HepG2 (cell line): ENCODE results near the gene KLK7. TPM values are rescaled to one million over a fixed set of nuclear protein-coding genes. Genes with fewer than 3 reads are reported as not detected.

ENCODE experiments used
- ATAC-seq: fragments of 200-7000 bp; cut with Tn5 transposase; 3 replicates; pipeline ENCODE4 v1.9.1; 2020; ENCODE audit warnings: mild to moderate bottlenecking, moderate library complexity
- BruUV-seq: library from RNA; stranded (reverse); fragments of 400-500 nt; replicated peaks from 2 replicates; lab custom pipeline; 2021; lab: Mats Ljungman, UMichigan
- CTCF ChIA-PET: fragments of 300-600 bp; formaldehyde crosslinking; extraction: SDS; loops from one replicate; lab custom pipeline; 2021; ENCODE audit warnings: low total read pairs, inconsistent platforms, low intra/inter-chr PET ratio; lab: Yijun Ruan, JAX
- POLR2A ChIA-PET: fragments of 350-600 bp; sonication (Branson Sonifier 250); formaldehyde crosslinking; loops from one replicate; lab custom pipeline; 2020; ENCODE audit warnings: antibody characterized with exemption, inconsistent platforms; lab: Yijun Ruan, JAX
- DNase-seq: peaks from one replicate; pipeline ENCODE4 v3.0.0-alpha.2; 2015; ENCODE audit warnings: low spot score
- FAIRE-seq: peaks from 3 replicates; lab custom pipeline; 2011; peaks lifted over from hg19 to GRCh38; lab: Jason Lieb, UNC
- H2AFZ ChIP-seq: one replicate; pipeline ENCODE4 v1.6.1; 2011; ENCODE audit warnings: low read length, inconsistent platforms
- H3K27ac ChIP-seq: fragments of 300-600 bp; 3 replicates; pipeline ENCODE4 v1.8.0; 2011; ENCODE audit warnings: mixed run types, mild to moderate bottlenecking, mixed read lengths, low read length, inconsistent platforms; ENCODE audit not compliant: insufficient read depth; ENCODE audit errors: extremely low read length
- H3K27me3 ChIP-seq, 2 experiments: fragments of 200-600 bp in 1 of 2; 2 replicates in 1 of 2; 3 replicates in 1 of 2; pipeline versions ENCODE4 v1.6.0 to v1.8.0; 2011; ENCODE audit warnings: low read length in 2 of 2, mild to moderate bottlenecking in 2 of 2, moderate library complexity in 2 of 2, inconsistent platforms in 1 of 2; ENCODE audit not compliant: insufficient read depth in 2 of 2, control insufficient read depth in 1 of 2
- H3K36me3 ChIP-seq, 2 experiments: fragments of 200-600 bp in 1 of 2; replicated peaks in 1 of 2; 2 replicates in 1 of 2; 3 replicates in 1 of 2; pipeline versions ENCODE4 v1.5.1 to v1.8.0; 2011; ENCODE audit warnings: low read length in 2 of 2, inconsistent platforms in 1 of 2; ENCODE audit not compliant: insufficient read depth in 2 of 2, control insufficient read depth in 1 of 2
- H3K4me1 ChIP-seq: 2 replicates; pipeline ENCODE4 v1.5.1; 2012; ENCODE audit warnings: low read length, inconsistent platforms; ENCODE audit not compliant: insufficient read depth
- H3K4me2 ChIP-seq: 2 replicates; pipeline ENCODE4 v1.6.0; 2011; ENCODE audit warnings: low read depth, low read length, inconsistent platforms
- H3K4me3 ChIP-seq, 3 experiments: fragments of 200-600 bp in 1 of 3; sonication (generic), shearing (Covaris generic) in 1 of 3; replicated peaks in 1 of 3; 2 replicates each; pipeline ENCODE4 v1.5.1; 2011 to 2016; ENCODE audit warnings: low read length in 3 of 3, inconsistent platforms in 2 of 3, low read depth in 2 of 3, mild to moderate bottlenecking in 2 of 3, control low read depth in 1 of 3, mixed read lengths in 1 of 3; ENCODE audit not compliant: insufficient read depth in 1 of 3
- H3K79me2 ChIP-seq: one replicate; pipeline ENCODE4 v1.6.1; 2011; ENCODE audit warnings: low read length, inconsistent platforms; ENCODE audit not compliant: insufficient read depth
- H3K9ac ChIP-seq: 2 replicates; pipeline ENCODE4 v1.6.0; 2011; ENCODE audit warnings: mild to moderate bottlenecking, low read depth, low read length, inconsistent platforms; ENCODE audit not compliant: insufficient read depth
- H3K9me3 ChIP-seq: 2 replicates; pipeline ENCODE4 v1.5.1; 2012; ENCODE audit warnings: mild to moderate bottlenecking, low read length
- H4K20me1 ChIP-seq: 2 replicates; pipeline ENCODE4 v1.6.0; 2011; ENCODE audit warnings: inconsistent platforms, mild to moderate bottlenecking, low read length, moderate library complexity; ENCODE audit not compliant: insufficient read depth
- ATM ChIP-seq: fragments of 450-650 bp; IDR thresholded peaks from 2 replicates; pipeline ENCODE4 v1.7.1; 2017; ENCODE audit warnings: mild to moderate bottlenecking, borderline replicate concordance
- CBFB ChIP-seq: sonication (generic); formaldehyde crosslinking; IDR thresholded peaks from 2 replicates; pipeline ENCODE4 v1.4.0; 2020; ENCODE audit warnings: missing genetic modification reagents
- HCFC1 ChIP-seq: fragments of 150-350 bp; IDR thresholded peaks from 2 replicates; pipeline ENCODE4 v1.6.1; 2014; ENCODE audit warnings: low read depth, low read length
- NR0B2 ChIP-seq: sonication (generic); formaldehyde crosslinking; IDR thresholded peaks from 2 replicates; pipeline ENCODE4 v1.4.0; 2020; ENCODE audit warnings: mild to moderate bottlenecking, missing genetic modification reagents
- PBX3 ChIP-seq: sonication (generic); formaldehyde crosslinking; IDR thresholded peaks from 2 replicates; pipeline ENCODE4 v1.8.1; 2023; ENCODE audit warnings: missing genetic modification reagents, inconsistent platforms, borderline replicate concordance
- ZNF276 ChIP-seq: sonication (generic); formaldehyde crosslinking; IDR thresholded peaks from 2 replicates; pipeline ENCODE4 v1.4.0; 2020; ENCODE audit warnings: mild to moderate bottlenecking, low read depth, missing genetic modification reagents
- ZNF747 ChIP-seq: sonication (generic); formaldehyde crosslinking; IDR thresholded peaks from 2 replicates; pipeline ENCODE4 v1.8.1; 2023; ENCODE audit warnings: missing genetic modification reagents, mild to moderate bottlenecking, borderline replicate concordance
- WGBS: methylation state at CpG from one replicate; pipeline ENCODE4 v1.1.6; 2017; ENCODE audit warnings: low lambda C conversion rate; 5-methylcytosine and 5-hydroxymethylcytosine counted together
- in situ Hi-C: cut with HindIII; loops from 2 replicates; pipeline ENCODE4 v1.10.0; 2017; ENCODE audit warnings: low pct_unique_long_range_greater_than_20kb; ENCODE audit not compliant: extremely low pct_ligation_motif_present
- intact Hi-C: fragments of 100-400 bp; cut with micrococcal nuclease; formaldehyde crosslinking; loops from one replicate; pipeline ENCODE4 v1.10.0; 2022; ENCODE audit not compliant: unreplicated experiment
- polyA plus RNA-seq, 8 experiments: library from polyadenylated mRNA; depleted of rRNA in 3 of 8; stranded (reverse) in 7 of 8; unstranded in 1 of 8; fragments of >200 nt; fragmentation: Illumina TruSeq in 4 of 8; extraction: Trizol in 4 of 8; gene quantifications; 2 replicates each; pipeline versions ENCODE4 v1.2.1 to v1.2.3, GENCODE V29; 2011 to 2016; ENCODE audit warnings: low read depth in 4 of 8, missing spikeins in 1 of 8, mixed read lengths in 1 of 8; ENCODE audit not compliant: insufficient read depth in 1 of 8
- total RNA-seq, 5 experiments: library from RNA; depleted of rRNA; stranded (reverse); fragments of >200 nt; fragmentation: Illumina TruSeq; extraction: Trizol; gene quantifications; 2 replicates each; pipeline ENCODE4 v1.2.3, GENCODE V29; 2016; ENCODE audit warnings: low read depth in 1 of 5
- TF ChIP-seq, protein P1 (sequence below): IDR thresholded peaks from 2 replicates; pipeline ENCODE4 v1.6.1; 2016; ENCODE audit warnings: control low read depth
- TF ChIP-seq, protein P2 (sequence below): sonication (generic); formaldehyde crosslinking; IDR thresholded peaks from 2 replicates; pipeline ENCODE4 v1.5.0; 2020; ENCODE audit warnings: missing genetic modification reagents, mild to moderate bottlenecking, borderline replicate concordance

The KLK7 gene
- total and polyA plus RNA-seq, 2 of the 13 experiments (the other 11 are each of a cell fraction or from before 2014, with no cell fraction given) = not detected

DNA sequence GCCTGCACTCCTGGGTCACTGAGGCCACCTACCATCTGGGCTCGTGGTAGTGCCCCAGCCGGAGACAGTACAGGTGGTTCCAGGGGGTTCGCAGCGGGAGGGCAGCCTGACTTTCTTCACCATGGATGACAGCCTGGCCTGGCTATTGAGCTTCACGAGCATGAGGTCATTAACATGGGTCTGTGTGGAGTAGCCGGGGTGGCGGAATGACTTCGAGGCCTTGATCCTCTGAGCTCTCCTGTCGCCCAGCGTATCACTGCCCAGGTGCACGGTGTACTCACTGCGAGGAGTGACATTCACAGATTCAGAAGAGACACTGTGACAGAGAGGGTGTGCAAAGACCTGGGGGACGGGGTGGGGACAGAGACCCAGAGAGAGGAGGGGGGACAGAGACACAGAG lies 3.5 kb downstream of the KLK7 start (continued):
- TF ChIP-seq, protein P1, sequence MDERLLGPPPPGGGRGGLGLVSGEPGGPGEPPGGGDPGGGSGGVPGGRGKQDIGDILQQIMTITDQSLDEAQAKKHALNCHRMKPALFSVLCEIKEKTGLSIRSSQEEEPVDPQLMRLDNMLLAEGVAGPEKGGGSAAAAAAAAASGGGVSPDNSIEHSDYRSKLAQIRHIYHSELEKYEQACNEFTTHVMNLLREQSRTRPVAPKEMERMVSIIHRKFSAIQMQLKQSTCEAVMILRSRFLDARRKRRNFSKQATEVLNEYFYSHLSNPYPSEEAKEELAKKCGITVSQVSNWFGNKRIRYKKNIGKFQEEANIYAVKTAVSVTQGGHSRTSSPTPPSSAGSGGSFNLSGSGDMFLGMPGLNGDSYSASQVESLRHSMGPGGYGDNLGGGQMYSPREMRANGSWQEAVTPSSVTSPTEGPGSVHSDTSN (CRISPR knock-in tag) = no peak
- no peak for TF ChIP-seq ZNF747 (CRISPR knock-in tag)

- no peak overlapping the region for H2AFZ ChIP-seq
- no peak for DNase-seq
- FAIRE-seq = no peak
- BruUV-seq = no TSS peak
- no peak for ATAC-seq
- H3K4me2 ChIP-seq = no peak overlapping the region
- H3K27me3 ChIP-seq = no peaks in the 10 kb centered on the region; a peak in 1 of 5 replicates
- ChIA-PET POLR2A (no interaction called here), CTCF (no interaction called here)
- H3K9ac ChIP-seq = no peak overlapping the region
- H3K9me3 ChIP-seq = no peaks in the 10 kb centered on the region
- H3K36me3 ChIP-seq = no peaks in the 10 kb centered on the region
- H4K20me1 ChIP-seq = no peaks in the 10 kb centered on the region
- no peaks in the 10 kb centered on the region for H3K79me2 ChIP-seq
- in situ Hi-C loops (no loop called here), intact Hi-C loops (no loop called here)
- TF ChIP-seq ZNF276 (CRISPR knock-in tag) = no peak
- no peak for TF ChIP-seq CBFB (CRISPR knock-in tag)
- TF ChIP-seq NR0B2 (CRISPR knock-in tag) = no peak
- no peak for TF ChIP-seq ATM
- TF ChIP-seq PBX3 (CRISPR knock-in tag) = no peak
- TF ChIP-seq HCFC1 = no peak
- TF ChIP-seq, protein P2, sequence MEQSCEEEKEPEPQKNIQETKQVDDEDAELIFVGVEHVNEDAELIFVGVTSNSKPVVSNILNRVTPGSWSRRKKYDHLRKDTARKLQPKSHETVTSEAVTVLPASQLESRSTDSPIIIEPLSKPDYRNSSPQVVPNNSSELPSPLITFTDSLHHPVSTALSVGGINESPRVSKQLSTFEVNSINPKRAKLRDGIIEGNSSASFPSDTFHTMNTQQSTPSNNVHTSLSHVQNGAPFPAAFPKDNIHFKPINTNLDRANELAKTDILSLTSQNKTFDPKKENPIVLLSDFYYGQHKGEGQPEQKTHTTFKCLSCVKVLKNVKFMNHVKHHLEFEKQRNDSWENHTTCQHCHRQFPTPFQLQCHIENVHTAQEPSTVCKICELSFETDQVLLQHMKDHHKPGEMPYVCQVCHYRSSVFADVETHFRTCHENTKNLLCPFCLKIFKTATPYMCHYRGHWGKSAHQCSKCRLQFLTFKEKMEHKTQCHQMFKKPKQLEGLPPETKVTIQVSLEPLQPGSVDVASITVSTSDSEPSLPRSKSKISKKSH (CRISPR knock-in tag) = no peak
- H3K27ac ChIP-seq = no peak overlapping the region
- WGBS = 15% methylated on average over 8 of the region's 8 CpGs
- no peak overlapping the region for H3K4me3 ChIP-seq
- no peaks in the 10 kb centered on the region for H3K4me1 ChIP-seq
Observed at GRCh38 chr19:50979758-50980157, 4.0 kb downstream of the KLK7 start.
